SK-N-SH treated with all-trans-retinoic acid at 6 μM for 48 hours (cell line): ENCODE measurements around the gene FTO.

ENCODE experiments used
- PPARA ChIP-seq: fragments of 250-450 bp; sonication (Bioruptor Pico); IDR thresholded peaks from 2 replicates; pipeline ENCODE4 v1.5.0; 2020; ENCODE audit warnings: mild to moderate bottlenecking, borderline replicate concordance
- TOX ChIP-seq: fragments of 250-450 bp; sonication (Bioruptor Pico); IDR thresholded peaks from 2 replicates; pipeline ENCODE4 v1.8.0; 2021; ENCODE audit warnings: mild to moderate bottlenecking, moderate library complexity, borderline replicate concordance
- ZFP30 ChIP-seq: fragments of 450-650 bp; formaldehyde crosslinking; IDR thresholded peaks from 2 replicates; pipeline ENCODE4 v1.5.0; 2022; ENCODE audit warnings: mild to moderate bottlenecking, moderate library complexity

- TF ChIP-seq TOX (CRISPR knock-in tag) (no peak), ZFP30 (CRISPR knock-in tag) (no peak), PPARA (CRISPR knock-in tag) (no peak)
Observed at GRCh38 chr16:53911513-53911912, 207.6 kb downstream of the FTO start.
